Stimulated activated CD8-positive, alpha-beta memory T cell treated with anti-CD3 and anti-CD28 coated beads, Interleukin-7, amount 100 ng/mL, for 24 hours (primary cell): ENCODE measurements around the gene PPM1B.
"Not testable (repeated sequence)": the region's sequence is repeated elsewhere in the genome, so short reads cannot be mapped to it uniquely, and the experiment has no call there.

Experiments used
- DNase-seq: peaks from one replicate; pipeline ENCODE4 v3.0.0-alpha.2; 2020; ENCODE audit warnings: low read depth

Gene PPM1B

DNA sequence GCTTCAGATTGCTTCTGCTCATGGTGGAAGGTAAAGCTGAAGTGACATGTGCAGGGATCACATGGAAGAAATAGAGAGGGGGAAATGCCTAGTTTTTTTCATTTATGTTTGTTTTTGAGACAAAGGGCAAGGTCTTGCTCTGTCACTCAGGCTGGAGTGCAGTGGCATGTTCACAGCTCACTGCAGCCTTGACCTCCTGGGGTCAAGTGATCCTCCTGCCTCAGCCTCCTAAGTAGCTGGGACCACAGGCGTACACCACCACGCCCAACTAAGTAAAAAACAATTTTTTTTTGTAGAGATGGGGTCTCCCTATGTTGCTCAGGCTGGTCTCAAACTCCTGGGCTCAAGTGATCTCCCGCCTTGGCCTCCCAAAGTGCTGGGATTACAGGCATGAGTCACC is 87.0 kb downstream of the PPM1B start:
- not testable (repeated sequence) for DNase-seq

DNA sequence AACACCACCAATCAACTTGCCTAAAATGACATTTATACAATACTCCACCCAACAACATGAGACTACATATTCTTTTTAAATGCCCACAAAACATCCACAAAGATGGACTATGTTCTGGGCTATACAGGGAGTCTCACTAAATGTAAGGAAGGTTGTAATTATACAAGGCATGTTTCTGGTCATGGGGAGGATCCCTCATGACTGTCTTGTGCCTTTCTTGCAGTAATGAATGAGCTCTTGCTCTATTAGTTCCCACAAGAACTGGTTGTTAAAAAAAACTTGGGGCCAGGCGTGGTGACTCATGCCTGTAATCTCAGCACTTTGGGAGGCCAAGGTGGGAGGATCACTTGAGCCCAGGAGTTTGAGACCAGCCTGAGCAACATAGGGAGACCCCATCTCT is 89.1 kb downstream of the PPM1B start:
- not testable (repeated sequence) for DNase-seq

DNA sequence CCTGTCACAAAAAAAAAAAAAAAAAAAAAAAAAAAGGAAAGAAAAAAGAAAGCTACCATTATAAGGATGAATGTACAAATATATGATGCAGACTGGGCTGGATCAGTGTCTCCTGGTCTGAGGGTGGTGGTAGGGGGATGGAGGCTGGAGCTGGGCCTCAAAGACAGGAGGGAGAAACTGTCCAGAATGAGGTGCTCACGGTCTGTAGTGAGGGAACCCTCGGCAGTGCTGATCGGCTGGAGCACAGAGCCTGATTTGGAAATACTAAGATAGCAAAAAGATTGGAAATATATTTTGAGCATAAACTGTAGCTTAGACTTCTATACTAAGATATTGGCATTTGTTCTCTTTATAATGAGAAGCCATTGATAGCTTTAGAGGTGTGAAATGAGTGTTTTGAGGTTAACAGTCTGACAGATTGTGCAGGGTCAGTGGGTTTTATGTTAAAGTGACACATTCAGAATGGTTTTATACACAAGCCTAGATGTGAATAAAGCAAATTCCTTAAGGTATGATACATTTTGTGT is 98.7 kb downstream of the PPM1B start:
- DNase-seq = no peak

DNA sequence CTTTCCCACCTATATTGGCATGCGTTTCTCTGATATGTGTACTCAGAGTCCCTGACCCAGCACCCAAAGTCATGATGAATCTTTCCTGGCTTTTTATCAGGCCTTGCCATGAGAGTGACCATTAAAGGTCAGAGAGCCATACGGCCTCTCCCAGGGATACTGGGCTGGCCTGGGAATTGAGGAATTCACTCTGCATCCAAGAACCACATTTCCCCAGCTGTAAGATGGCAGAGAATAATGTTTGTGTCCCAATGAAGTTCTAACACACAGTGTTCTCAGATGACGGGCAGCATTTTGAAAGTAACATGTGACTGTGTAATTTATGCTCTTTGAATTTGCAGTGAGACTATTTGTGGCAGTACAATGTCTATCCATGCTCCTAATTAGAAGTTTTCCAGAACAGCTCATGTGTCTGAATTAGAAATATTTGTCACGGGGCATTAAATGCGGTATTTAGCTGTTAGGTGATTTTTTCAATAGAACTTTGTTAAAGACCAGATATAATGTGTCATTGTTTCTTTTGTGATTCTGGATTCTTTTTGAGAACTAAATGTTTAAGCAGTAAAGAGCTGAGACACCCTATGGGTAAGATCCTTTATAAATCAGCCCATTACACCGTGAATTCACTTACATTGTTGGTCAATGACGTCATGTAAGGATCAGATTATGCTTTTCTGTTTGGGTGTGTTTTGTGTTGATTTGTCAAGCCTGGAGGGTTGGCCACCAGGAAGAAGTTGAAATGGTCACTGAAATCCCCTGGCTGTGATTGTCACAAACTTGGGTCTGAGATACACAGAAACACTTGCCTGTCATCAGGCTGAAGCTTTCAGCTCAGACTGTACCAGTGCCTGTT is 99.3 kb downstream of the PPM1B start:
- DNase-seq = no peak

DNA sequence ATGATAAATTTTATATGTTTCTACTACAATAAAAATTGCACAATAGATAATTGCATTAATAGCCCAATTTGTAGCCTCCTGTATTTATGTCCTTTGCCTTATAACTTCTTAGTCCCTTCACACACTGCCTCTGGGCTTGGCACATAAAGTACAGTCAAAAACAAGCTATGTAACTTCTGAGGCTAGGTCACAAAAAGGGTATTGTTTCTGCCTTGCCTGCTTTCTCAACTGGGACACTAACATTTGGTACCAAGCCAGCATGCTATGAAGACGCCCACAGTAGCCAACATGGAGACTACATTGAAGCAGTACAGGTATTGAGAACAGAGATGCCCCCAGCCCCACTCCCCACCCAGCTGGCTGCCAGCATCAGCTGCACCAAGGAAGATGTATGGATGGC is 101.2 kb downstream of the PPM1B start:
- DNase-seq = no peak

DNA sequence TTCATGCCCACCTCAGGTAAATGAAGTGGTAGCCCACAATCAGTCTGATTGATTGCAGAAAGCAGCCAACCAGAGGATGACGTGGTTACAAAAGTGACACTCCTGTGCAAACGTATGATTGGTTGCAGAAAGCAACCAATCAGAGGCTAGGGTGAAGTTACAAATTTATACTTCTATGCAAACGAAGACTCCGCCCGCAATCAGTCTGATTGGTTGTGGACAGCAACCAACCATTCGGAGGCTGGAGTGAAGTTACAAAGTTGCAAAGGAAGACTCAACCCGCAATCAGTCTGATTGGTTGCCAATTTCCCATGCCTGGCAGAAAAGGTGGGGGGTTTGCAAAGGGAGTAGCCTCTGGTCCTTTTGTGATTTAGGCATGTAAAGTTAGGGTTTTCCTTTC is 102.6 kb downstream of the PPM1B start:
- no peak for DNase-seq

DNA sequence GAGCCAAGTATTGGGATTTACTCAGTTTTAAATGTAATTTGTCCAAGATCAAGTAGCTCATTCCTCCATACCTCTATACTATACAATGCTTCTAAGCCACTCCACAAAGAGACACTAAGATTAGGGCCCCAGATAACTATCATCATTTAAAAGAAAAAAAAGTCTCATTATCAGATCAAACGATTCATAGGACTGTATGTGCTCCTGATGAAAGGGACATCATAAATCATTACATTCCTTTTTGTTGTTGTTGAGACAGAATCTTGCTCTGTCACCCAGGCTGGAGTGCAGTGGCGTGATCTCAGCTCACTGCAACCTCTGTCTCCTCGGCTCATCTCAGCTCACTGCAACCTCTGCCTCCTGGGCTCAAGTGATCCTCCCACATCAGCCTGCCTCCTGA is 104.4 kb downstream of the PPM1B start:
- no peak for DNase-seq

DNA sequence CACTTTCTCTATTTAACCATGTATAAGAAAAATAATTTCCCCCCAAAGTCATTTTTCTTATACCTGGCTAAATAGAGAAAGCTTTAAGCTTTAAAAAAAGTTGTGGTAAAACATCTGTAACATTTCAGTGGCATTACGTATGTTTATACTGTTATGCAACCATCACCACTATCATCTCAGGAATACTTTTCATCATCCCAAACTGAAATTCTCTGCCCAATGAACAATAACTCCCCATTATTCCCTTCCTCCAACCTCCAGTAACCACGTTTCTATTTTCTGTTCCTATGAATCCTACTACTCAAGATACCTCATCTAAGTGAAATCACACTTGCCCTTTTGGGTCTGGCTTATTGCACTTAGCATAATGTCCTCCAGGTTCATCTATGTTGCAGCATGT is 104.9 kb downstream of the PPM1B start:
- DNase-seq = no peak

DNA sequence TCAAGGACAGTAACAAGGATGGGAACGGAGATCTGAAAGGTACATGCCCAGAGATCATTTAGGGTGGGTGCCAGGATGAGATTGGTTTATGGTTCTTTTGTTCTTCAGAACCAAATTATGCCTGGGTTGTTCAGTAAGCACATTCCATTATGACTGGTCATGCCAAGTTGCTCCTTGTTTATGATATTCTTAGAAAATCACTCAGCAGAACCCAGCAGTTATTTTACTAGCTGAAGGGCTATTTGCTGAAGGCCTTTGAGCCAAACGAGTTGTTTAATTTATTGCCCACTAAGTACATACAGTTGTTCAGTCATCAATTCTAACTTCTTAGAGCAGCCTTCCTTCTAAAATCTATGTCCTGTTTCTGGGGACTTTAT is 107.2 kb downstream of the PPM1B start:
- no peak for DNase-seq

DNA sequence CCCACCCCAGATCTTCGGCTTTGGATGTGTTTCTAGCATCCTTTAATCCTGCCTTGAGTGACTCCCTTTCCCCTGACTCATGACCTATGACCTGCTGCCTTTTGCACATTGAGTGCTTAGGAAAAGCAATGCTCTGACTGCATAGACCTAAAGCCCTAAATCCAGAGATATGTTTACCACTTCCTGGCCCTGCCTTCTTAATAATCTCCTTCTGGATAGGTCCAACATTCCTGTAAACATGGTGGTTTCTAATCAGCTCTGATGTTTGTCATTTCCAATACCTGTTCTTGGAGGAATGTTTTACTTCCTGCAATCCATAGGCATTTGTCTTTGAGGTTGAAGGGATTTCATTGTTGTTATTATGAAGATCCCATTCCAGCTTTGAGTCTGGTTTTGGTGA is 108.9 kb downstream of the PPM1B start:
- no peak for DNase-seq

DNA sequence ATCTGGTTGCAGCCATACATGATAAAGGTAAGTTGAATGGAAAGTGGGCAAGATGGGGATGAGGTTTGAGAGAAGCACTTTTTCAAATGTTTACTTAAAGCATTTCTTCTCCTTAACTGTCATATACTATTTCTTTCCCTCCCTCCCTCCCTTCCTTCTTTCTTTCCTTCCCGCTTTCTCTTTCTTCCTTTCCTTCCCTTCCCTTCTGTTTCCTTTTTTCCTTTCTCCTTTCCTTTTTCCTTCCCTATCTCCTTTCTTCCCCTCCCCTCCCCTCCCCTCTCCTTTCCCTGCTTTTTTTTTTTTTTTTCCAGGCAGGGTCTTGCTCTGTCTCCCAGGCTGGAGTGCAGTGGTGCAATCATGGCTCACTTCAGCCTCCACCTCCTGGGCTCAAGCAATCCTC is 112.2 kb downstream of the PPM1B start:
- no peak for DNase-seq
